ENCODE data around the gene ACRBP.
"Not testable (repeated sequence)": the region's sequence is repeated elsewhere in the genome, so short reads cannot be mapped to it uniquely, and the experiment has no call there.

Gene ACRBP

DNA sequence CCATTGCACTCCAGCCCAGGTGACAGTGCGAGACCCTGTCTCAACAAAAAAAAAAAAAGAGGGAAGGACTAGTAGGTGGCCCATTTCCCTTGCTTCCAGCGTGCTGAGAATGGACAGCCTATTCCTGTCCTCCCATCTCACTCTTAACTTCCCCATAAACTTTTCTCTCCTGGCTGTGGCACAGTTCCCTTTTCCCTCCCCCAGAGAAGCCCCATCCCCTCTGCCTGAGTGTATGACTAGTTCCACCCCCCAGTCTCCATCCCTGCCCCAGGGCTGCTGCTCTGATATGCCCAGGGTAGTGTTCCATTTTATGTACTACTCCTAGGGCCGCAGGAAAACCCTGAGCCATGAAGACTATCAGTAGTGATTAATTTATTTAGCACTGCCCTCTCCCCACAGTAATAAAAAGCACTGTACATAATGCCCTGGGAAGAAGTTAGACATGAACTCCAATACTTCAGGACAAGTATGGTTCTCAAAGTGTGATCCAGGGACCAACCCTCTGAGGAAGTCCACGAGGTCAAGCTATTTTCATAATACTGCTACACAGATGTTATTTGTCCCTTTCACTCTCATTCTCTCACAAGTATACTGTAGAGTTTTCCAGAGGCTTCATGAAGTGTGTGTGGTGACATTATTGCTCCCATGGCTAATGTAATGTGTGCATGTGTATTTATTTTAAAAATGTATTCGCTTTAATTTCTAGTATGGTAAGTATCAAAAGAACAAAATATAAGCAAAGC, 28.6 kb downstream of the ACRBP start:
- in situ Hi-C loops (cut with MboI; ENCODE audit: low sequenced_read_pairs): no loop called here

GRCh38 chr12:6615802-6616201, 31.4 kb downstream of the ACRBP start:
- in situ Hi-C loops (cut with MboI; ENCODE audit: low sequenced_read_pairs): no loop called here

GRCh38 chr12:6614513-6615172, 32.6 kb downstream of the ACRBP start:
- in situ Hi-C loops (cut with MboI; ENCODE audit: low sequenced_read_pairs): no loop called here

- in situ Hi-C loops (cut with MboI; ENCODE audit: low sequenced_read_pairs): no loop called here
Observed at GRCh38 chr12:6613776-6614512, 33.3 kb downstream of the ACRBP start.

DNA sequence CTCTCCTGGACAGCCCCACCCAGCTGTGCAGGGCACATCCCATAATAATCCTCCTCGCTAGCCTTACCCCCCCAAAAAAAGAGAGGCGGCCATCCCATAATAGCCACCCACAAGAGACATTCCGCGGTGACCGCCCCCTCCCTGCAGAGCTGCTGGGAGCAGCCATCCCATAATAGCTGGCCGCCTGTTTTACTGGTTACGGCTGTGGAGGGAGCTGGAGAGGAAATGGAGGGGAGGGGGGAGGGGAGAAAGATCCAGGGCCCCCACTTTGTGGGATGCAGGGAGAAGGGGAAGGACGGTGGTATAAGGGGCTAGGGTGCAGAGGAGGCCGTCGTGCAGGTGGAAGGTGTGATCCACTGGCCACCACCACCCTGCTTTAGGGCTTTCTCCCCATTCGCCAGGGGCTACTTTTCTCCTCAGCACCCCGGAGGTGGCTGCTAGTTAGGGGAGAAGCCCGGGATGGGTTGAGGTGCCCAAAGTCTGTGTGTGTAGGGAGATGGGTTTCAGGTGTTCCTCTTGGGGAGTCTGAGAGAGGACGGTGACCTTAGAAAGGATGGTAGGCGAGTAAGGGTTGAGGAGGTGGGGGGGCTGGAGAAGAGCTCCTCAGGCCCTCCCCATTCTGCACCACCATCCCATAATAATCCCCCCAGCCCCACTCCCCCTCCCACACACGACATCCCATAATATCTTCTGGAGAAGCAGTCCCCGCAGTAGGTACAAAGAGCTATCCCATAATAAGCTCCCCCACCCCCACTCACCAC, 34.0 kb downstream of the ACRBP start:
- in situ Hi-C loops (cut with MboI; ENCODE audit: low sequenced_read_pairs): no loop called here

DNA sequence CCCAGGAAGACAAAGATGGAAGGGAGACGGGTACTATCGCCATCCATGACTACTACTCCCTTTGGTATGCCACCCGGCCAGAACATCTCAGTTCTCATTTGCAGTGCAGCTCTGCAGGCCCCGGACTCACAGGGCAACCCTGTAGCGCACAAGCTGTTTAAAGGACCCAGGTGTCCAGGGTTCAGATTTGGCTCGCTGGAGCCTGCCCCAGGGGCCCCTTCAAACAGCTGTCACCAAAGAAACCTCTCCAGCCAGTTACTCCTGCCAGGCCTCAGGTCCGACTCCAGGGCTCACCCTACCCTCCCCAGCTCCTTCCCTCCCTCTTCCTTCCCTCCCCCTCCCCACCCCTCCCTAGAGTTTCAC, 34.6 kb downstream of the ACRBP start:
- in situ Hi-C loops (cut with MboI; ENCODE audit: low sequenced_read_pairs): no loop called here

DNA sequence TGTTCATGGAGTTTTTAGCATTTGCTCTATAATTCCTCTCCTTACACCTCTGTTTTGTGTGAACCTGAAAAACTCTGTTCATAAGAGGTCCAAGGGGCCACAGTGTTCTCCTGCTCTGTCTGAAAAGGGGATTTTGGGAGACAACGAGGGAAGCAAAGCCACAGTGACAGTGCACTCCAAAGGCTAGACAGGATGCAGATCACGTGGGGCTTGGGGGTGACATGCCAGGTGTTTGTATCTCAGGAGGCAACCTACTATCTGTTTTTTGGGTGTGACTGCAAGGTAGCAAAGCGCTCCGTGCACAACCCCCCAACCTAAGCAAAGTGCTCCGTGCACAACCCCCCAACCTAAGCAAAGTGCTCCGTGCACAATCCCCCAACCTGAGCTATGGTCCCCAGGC, 35.0 kb downstream of the ACRBP start:
- in situ Hi-C loops (cut with MboI; ENCODE audit: low sequenced_read_pairs): no loop called here

- in situ Hi-C loops (cut with MboI; ENCODE audit: low sequenced_read_pairs): no loop called here
Observed at GRCh38 chr12:6608592-6609281, 38.5 kb downstream of the ACRBP start.

- in situ Hi-C loops (cut with MboI; ENCODE audit: low sequenced_read_pairs): no loop called here
Observed at GRCh38 chr12:6607751-6608591, 39.3 kb downstream of the ACRBP start.

DNA sequence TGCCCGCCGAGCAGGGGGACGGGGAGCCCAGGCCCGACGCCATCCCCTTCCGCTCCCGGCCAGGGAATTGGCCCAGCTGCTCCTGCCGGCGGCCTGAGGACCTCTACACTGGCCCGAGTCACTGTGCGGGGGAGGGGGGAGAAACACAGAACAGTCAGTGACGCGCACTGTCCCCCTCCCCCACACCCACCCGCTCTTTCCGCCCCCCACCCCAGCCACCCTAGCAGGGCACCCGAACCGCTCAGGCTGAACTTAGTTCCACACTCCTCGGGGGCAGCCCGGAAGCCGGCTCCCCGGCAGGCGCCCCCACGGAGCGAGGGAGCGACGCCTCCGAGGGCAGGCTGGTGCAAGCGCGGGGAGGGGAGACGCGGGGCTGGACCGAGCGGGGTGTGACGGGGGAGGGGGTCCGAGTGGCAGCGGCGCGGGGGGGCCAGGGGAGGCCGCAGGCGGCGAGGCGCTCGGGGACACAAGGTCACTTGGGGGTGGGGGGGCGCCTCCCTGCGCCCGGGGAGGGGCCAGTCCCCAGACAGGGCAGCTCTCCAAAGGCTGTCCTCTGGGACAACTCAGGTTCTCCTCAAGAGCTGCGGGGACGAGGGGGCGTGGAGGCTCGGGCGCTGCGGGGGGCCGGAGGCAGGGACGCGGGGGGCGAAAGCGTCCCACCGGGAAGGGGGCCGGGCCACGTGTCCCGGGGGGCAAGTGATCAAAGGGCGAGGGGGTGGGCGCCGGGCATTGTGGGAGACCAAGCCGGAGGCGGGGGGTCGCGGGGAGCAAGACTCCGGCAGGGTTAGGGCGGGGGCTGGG, 40.7 kb downstream of the ACRBP start:
- in situ Hi-C loops (cut with MboI; ENCODE audit: low sequenced_read_pairs): no loop called here

DNA sequence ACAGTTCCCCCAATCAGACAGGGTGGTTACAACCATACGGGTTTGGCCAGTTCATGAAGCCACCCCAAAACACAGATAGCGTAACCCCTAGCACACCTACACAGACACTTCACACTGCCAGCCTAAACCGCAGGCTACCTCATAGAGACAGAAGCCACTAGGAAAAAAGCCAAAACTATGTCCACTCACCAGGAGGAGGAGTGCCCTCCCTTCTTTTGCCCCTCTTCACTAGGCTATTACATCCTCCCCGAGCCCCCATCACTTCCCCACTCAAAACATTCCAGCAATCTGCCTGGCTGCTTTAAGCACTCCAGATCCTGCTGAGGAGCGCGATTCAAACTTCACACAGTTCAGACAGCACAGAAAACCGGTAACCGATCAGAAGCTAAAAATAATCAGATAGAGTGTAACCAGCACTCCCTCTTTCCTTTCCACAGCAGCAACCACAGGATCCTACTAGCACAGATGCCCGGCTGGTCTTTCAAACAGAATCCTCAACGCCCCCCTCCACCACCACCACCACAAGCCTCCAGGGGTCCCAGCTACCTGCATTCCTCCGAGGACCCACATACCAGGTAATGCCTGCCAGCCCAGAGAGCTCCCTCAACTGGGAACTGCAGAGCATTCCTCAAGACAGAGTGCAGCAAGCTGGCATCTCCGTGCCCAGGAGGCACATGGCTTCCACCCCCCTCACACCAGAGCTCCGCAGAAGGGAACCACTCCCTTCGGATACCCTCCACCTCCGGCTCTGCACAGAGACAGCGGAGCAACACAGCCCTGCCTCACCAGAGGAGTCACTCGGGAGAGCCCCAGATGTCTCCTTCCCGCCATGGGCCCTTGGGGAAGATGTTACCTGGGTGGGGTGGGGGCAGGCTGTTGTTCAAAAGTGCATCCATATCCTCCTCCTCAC, 41.6 kb downstream of the ACRBP start:
- in situ Hi-C loops (cut with MboI; ENCODE audit: low sequenced_read_pairs): no loop called here

DNA sequence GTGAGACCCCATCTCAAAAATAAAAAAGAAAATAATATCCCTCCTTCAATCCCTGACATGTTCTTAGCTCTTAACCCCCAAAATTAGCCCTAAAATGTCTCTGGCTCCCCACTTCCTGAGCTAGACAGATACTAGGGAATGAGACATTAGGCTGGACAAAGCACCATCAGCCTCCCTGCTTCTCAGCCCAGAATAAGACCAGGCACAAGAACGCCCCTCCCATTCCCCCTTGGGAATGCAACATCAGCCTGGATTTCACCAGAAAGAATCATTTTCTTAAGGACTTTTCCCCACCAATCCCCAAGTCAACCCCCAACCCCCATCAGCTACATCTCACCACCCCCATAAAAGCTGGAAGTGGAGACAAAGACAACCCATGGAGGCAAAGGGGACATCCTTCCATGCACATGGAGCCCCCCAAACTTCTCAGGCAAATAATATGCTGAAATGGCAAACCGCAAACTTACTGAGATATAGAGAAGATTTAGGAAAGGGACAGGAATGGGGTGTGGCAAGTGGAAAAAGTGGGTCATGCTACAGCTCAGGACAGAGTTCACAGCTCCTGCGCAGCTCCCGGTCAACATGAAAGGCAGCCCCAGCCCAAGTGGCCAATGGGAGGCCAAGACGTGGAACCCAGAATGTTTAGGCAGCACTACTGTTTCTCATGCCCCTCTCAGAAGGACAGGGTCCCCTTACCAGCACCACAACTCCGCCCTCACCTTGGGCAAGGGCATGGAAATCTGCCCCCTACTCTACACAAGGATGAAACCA, 42.8 kb downstream of the ACRBP start:
- in situ Hi-C loops (cut with MboI; ENCODE audit: low sequenced_read_pairs): no loop called here

DNA sequence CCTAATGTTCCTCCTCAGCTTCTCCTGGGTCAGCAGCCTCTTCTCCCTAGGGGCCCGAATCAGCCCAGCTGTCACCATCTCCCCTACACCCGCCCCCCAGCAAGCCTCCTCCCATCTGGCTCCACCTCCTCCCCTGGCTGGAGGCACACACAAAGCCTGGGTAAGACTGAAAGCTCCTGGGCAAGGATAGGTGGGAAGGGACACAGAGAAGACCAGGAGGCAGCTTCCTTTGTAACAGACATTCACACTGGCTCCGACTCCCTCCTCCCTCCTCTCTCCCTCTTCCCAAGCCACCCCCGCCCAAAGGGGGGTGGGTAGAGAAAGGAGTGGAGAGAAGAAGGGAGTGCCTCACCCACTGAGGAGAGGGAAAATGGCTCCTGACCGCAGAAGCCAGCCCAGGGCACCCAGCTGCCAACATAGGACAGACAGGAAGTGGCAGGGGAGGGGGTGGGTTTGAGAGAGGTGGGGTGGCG, 44.1 kb downstream of the ACRBP start:
- in situ Hi-C loops (cut with MboI; ENCODE audit: low sequenced_read_pairs): no loop called here

GRCh38 chr12:6602526-6602925, 44.7 kb downstream of the ACRBP start:
- in situ Hi-C loops (cut with MboI; ENCODE audit: low sequenced_read_pairs): no loop called here

DNA sequence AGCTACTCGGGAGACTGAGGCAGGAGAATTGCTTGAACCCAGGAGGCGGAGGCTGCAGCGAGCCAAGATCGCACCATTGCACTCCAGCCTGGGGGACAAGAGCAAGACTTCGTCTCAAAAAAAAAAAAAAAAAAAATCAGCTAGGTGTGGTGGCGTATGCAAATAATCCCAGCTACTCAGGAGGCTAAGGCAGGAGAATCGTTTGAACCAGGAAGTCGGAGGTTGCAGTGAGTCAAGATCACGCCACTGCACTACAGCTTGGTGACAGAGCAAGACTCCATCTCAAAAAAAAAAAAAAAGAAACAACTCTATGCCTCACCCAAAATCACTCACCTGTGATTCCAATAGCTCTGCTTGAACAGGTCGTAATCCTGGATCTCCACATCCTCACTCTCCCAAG, 51.6 kb downstream of the ACRBP start:
- in situ Hi-C loops (cut with MboI; ENCODE audit: low sequenced_read_pairs): not testable (repeated sequence)

DNA sequence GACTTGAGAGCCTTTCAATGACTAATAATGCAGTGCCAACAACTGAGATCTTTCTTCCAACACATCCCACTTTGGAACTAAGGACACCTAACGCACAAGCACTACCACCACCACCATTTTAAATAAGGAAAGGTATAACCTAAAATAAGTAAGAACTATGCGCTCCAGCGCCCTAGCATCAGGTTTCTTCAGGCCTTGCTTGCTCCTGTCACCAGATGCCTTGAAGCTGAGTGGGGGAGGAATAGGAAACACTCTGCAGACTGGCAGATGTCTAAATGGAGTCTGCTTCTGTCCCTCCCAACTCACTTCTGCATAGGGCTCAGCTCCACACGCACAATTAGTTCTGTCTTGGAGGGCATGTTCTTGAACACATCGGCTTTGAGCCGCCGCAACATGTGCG, 55.1 kb downstream of the ACRBP start:
- in situ Hi-C loops (cut with MboI; ENCODE audit: low sequenced_read_pairs): no loop called here
